GDM1 (cell line): ENCODE results near the gene RLF.
"Not testable (repeated sequence)": the region's sequence is repeated elsewhere in the genome, so short reads cannot be mapped to it uniquely, and the experiment has no call there.

Experiments
- DNase-seq: peaks from one replicate; lab custom pipeline; 2025; lab: John Stamatoyannopoulos, UW

The RLF gene

DNA sequence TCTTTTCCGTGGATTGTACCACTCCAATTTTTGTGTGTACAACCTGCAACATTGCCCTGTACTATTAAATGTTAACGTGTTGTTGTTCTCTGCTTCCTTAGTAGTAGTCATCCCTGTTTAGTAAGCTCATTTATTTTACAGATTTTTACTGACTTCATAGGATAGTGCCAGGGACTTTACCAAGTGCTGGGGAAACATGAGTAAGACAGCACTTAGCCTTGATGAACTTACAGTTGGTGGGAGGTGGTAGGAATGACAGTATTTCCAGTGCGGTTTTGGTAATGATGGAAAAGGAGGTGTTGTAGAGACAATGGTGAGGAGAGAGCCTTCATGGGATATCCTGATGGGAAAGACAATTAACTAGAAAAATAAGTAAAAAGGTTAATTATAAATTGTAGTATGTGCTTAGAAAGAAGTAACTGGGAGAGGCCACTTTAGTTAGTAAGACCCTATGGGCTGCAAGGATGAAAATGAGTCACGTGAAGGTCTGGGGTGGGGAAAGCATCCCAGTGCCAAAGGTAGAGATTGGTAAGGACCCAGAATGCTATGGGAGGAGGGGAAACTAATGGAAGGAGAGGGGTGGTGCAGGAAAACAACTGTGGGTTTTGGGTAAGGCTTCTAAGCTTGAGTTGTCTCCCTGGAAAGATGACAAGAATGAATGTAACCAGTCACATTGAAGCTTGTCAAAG is 1.7 kb downstream of the RLF start:
- DNase-seq, result no peak

- DNase-seq, result no peak
These were observed 6.1 kb downstream of the RLF start for GRCh38 chr1:40167317-40167716.

- no peak for DNase-seq
These were observed 9.8 kb downstream of the RLF start for GRCh38 chr1:40171036-40171435.

GRCh38 chr1:40174788-40175187 is 13.6 kb downstream of the RLF start:
- DNase-seq, result no peak

GRCh38 chr1:40176989-40177388 is 15.8 kb downstream of the RLF start:
- not testable (repeated sequence) for DNase-seq

GRCh38 chr1:40178200-40178599 is 17.0 kb downstream of the RLF start:
- no peak for DNase-seq

DNA sequence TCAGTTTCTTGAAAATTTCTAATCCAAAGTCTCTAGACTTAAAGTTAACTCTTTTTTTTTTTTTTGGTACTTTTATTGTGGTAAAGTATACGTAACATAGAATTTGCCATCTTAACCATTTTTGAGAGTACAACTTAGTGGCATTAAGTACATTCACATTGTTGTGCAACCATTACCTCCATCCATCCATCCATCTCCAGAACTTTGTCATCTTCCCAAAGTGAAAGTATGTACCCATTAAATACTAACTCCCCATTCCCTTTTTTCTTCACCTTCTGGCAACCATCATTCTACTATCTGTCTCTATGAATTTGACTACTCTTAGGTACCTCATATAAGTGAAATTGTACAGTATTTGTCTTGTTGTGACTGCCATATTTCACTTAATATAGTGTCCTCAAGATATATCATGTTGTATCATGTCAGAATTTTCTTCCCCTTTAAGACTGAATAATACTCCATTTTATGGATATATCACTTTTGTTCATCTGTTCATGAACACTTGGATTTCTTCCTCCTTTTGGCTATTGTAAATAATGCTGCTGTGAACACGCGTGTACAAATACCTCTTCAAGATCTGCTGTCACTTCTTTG is 18.4 kb downstream of the RLF start:
- no peak for DNase-seq

DNA sequence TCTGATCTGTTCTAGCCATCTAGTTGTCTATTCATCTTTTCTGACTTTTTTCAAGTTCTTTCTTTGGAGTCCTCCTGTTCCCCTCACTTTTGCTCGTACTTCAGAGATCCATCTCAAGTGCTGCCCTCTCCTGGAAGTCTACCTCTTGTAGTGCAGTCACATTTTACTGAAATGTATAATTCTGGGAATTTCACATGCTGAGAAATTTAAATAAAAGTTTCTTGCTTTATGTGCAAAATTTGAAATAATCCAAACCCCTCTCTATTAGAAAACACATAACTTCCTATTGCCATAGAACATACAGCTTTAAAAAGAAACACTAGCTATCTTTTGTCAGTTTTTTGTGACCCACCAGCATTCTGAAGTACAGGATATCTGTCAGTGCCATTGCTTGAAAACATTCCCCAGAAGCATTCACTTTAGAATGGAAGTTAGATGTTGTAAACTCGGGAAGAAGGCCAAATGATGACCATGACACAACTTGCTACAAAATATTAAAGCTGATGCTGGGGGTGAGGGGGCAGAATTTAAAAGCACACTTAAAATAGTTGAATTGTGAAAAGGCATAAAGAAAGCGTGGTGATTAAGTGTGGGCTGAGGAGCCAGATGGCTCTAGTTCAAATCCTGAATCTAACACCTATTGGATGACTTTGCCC is 22.0 kb downstream of the RLF start:
- peak; percentile 36 for DNase-seq

GRCh38 chr1:40184193-40184592 is 23.0 kb downstream of the RLF start:
- no peak for DNase-seq

DNA sequence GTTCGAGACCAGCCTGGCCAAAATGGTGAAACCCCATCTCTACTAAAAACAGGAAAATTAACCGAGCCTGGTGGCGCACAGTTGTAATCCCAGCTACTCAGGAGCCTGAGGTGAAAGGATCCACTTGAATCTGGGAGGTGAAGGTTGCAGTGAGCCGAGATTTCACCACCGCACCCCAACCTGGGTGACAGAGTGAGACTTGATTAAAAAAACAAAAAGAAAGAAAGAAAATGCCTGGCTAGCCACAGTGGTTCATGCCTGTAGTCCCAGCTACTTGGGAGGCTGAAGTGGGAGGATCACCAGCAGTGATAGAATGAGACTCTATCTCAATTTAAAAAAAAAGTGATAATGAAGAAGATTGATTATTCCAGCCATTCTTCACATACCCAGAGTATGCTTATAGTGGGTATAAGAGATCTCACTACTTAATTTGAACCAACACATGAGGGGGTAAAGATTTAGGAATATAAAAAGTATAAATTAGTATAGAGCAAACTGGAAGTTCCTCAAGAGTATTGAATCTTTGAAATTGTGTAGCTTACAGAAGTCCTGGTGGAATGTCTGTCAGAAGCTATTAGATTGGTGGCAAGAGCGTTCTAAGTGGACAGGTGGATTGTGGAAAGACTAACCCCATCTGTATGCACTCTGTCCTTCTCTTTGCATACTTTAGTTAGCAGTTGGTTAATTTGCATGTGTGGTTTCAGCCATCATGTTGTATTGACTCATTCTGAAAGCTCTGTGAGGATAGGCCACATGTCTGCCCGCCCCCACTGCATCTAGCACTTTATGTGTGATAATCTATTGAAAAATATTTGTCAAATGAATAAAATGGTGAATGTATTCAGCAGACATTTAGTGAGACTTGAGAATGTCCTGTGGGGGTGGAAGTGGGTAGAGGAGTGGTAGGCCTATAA is 25.0 kb downstream of the RLF start:
- DNase-seq, result no peak

- DNase-seq, result no peak
These were observed 26.2 kb downstream of the RLF start for GRCh38 chr1:40187399-40187798.

DNA sequence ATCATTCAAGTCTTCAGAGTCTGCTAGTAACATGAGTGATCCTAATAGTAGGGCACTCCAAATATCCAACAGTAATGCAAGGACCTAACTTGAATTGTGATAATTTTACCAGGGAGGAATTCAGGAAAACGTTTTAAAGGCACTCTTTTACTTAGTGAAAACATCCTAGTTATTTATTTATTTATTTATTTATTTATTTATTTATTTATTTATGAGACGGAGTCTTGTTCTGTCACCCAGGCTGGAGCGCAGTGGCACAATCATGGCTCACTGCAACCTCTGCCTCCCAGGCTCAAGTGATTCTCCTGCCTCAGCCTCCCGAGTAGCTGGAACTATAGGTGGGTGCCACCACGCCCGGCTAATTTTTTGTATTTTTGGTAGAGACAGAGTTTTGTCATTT is 33.5 kb downstream of the RLF start:
- not testable (repeated sequence) for DNase-seq

DNA sequence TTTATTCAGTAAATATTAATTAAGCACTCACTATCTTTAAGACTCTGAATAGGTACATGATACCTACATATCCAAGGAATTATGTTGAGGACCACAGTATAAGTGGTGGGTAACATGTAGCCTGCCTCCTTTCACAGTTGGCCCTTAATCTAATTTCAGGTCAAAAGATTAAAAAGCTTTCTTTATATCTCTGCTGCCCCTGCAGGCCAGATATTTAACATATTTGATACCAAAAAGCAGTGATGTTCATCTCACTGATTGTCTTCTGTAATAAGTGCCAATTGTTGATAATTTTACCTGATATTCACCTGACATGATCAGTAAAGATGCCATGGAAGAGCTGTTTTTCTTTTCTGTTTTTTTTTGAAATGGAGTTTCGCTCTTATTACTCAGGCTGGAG is 36.5 kb downstream of the RLF start:
- DNase-seq, result no peak

DNA sequence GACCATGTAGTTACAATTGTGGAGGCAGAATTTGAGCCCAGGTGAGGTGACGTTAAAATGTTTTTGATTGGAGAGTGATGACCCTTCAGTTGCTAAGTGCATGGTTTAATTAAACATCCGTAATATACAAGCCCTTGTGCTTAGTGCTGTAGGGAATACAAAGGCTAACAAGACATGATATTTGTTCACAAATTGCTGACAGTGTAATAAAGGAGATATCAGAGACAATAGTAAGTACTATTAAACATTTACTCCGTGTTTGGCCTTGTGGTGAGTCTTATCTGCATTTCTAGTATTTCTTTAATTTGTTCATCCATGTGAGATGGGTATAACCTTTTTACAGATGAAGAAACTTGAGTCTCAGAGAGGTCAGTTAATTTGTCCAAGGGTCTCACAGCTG is 37.9 kb downstream of the RLF start:
- DNase-seq, result no peak

DNA sequence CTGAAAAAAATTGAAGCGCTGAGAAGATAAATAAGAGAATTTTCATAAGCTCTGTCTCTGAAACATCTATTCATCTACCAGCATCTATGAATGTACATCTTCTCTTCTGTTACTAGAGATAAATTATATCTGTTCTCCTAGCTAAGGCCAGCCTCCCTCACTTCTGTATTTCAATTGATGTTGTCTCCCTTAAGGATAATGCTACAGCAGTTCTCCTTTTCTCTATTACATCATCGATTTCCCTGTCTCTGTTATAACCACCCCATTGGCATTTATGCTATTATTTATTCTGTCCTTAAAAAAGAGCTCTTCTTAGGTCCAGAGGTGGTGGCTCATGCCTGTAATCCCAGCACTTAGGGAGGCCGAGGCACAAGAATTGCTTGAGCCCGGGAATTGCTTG is 43.7 kb downstream of the RLF start:
- DNase-seq, result no peak

- no peak for DNase-seq
These were observed 49.5 kb downstream of the RLF start for GRCh38 chr1:40210511-40211204.

DNA sequence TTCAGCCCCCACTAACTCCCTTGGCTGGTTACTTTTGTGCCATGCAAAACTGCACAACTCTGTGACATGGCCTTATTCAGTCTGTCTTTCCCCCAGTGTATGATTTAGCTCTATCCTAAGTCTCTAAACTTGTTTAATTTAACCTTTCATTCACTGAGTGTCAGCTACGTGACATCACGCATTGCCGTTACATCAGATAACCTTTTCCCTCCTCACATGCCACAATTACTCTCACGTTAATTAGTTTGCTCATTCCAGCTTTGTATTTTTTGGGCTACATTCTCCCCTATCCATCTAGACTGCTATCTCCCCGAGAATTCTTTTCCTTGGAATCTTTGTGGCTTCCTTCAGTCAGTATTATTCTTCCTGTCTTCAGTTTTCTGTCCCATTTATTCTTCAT is 57.1 kb downstream of the RLF start:
- DNase-seq, result no peak

GRCh38 chr1:40221471-40221905 is 60.3 kb downstream of the RLF start:
- DNase-seq, result not testable (repeated sequence)

DNA sequence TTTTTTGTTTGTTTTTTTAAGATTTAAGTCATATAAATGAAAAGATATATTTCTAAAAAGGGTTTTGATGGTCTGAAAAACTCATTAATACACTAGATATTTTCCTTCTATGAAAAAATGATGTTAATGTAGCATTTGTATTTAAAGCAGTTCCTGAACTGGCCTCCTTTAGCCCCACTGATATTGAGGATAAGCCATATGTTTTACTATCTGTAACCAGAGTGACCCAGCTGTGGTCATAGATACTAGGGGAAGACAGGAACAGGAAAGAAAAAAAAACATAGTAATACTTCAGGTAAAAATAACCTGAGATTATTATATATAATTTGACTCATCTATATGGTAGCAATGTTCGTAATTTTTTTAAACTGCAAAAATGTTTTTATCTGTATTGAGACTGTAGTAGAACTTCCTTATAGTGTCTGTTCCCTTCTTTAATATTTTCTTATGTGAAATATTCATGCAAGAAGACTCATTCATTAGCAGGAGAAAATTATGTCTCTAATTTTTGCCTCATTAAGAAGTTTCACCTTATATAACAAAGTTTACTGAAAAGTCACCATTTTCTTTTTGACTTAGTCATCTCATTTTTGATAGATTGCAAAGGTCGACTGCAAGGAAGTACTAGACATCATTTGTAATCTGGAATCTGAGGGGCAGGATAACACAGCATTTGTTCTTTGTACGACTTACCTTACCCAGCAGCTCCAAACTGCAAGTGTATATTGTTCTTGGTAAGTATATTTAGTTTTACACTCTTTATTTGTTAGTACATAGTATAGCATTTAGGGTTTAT is 61.0 kb downstream of the RLF start:
- DNase-seq, result no peak

GRCh38 chr1:40224040-40224439 is 62.9 kb downstream of the RLF start:
- DNase-seq, result no peak

GRCh38 chr1:40226192-40226591 is 65.0 kb downstream of the RLF start:
- DNase-seq, result no peak
